Fibroblast of lung (primary cell): ENCODE results near the gene C6orf52. TPM values are rescaled to one million over a fixed set of nuclear protein-coding genes. Genes with fewer than 3 reads are reported as not detected.

Experiments used
- DNase-seq, 2 donors: peaks; one replicate each; pipeline versions ENCODE4 v3.0.0 to v3.0.0-alpha.2; 2010; ENCODE audit warnings: low read depth in 2 of 2
- H2AFZ ChIP-seq: 2 replicates; pipeline ENCODE4 v1.5.1; 2012; ENCODE audit warnings: low read length, control low read depth, inconsistent platforms
- H3K27ac ChIP-seq: 2 replicates; pipeline ENCODE4 v1.5.1; 2011; ENCODE audit warnings: low read length, control low read depth; ENCODE audit not compliant: insufficient read depth
- H3K27me3 ChIP-seq: 2 replicates; pipeline ENCODE4 v1.5.1; 2011; ENCODE audit warnings: mild to moderate bottlenecking, low read length; ENCODE audit not compliant: control insufficient read depth, insufficient read depth
- H3K36me3 ChIP-seq: 2 replicates; pipeline ENCODE4 v1.5.1; 2011; ENCODE audit warnings: low read length; ENCODE audit not compliant: control insufficient read depth, insufficient read depth
- H3K4me1 ChIP-seq: 2 replicates; pipeline ENCODE4 v1.5.1; 2011; ENCODE audit warnings: low read length; ENCODE audit not compliant: control insufficient read depth, insufficient read depth; ENCODE audit errors: extremely low read depth
- H3K4me2 ChIP-seq: 2 replicates; pipeline ENCODE4 v1.5.1; 2011; ENCODE audit warnings: low read length, control low read depth; ENCODE audit not compliant: insufficient read depth; ENCODE audit errors: extremely low read depth
- H3K4me3 ChIP-seq, 4 experiments: fragments of 200-600 bp in 1 of 4; sonication (generic) in 1 of 4; replicated peaks in 1 of 4; 2 replicates each; pipeline ENCODE4 v1.5.1; 2011 to 2016; ENCODE audit warnings: low read length in 4 of 4, low read depth in 3 of 4, mild to moderate bottlenecking in 3 of 4, control low read depth in 2 of 4, inconsistent platforms in 1 of 4, mixed read lengths in 1 of 4; ENCODE audit not compliant: insufficient read depth in 1 of 4; ENCODE audit errors: control extremely low read depth in 1 of 4
- H3K79me2 ChIP-seq: 2 replicates; pipeline ENCODE4 v1.5.1; 2012; ENCODE audit warnings: mild to moderate bottlenecking, low read length, inconsistent platforms; ENCODE audit not compliant: control insufficient read depth, insufficient read depth
- H3K9ac ChIP-seq: 2 replicates; pipeline ENCODE4 v1.5.1; 2011; ENCODE audit warnings: mild to moderate bottlenecking, low read length, control low read depth; ENCODE audit not compliant: insufficient read depth
- H3K9me3 ChIP-seq: 2 replicates; pipeline ENCODE4 v1.5.1; 2012; ENCODE audit warnings: low read depth, low read length; ENCODE audit not compliant: control insufficient read depth, insufficient read depth
- H4K20me1 ChIP-seq: 2 replicates; pipeline ENCODE4 v1.5.1; 2011; ENCODE audit warnings: low read length; ENCODE audit not compliant: control insufficient read depth, insufficient read depth; ENCODE audit errors: extremely low read depth
- EZH2 ChIP-seq: IDR thresholded peaks from 2 replicates; pipeline ENCODE4 v1.5.1; 2012; ENCODE audit warnings: low read length, control low read depth, mild to moderate bottlenecking; ENCODE audit errors: missing control alignments
- polyA plus RNA-seq, 2 donors: library from polyadenylated mRNA; depleted of rRNA in 1 of 2; stranded (reverse) in 1 of 2; unstranded in 1 of 2; fragments of >200 nt; gene quantifications; 2 replicates each; pipeline ENCODE4 v1.2.1, GENCODE V29; 2011 to 2012; ENCODE audit warnings: missing spikeins in 1 of 2
- total RNA-seq: library from RNA; depleted of rRNA; stranded (reverse); fragments of >200 nt; gene quantifications from 2 replicates; pipeline ENCODE4 v1.2.1, GENCODE V29; 2014
- TF ChIP-seq, protein P1 (sequence below), 2 donors: IDR thresholded peaks in 1 of 2; conservative IDR thresholded peaks in 1 of 2; 1 replicate in 1 of 2; 2 replicates in 1 of 2; pipeline ENCODE4 v1.5.1; 2011 to 2012; ENCODE audit warnings: low read length in 2 of 2, control low read depth in 1 of 2, inconsistent platforms in 1 of 2, low read depth in 1 of 2, mild to moderate bottlenecking in 1 of 2

The C6orf52 gene
- total and polyA plus RNA-seq, 2 donors (not counting 1 experiment from before 2014, with no cell fraction given) = 0.26 to 0.33 TPM

DNA sequence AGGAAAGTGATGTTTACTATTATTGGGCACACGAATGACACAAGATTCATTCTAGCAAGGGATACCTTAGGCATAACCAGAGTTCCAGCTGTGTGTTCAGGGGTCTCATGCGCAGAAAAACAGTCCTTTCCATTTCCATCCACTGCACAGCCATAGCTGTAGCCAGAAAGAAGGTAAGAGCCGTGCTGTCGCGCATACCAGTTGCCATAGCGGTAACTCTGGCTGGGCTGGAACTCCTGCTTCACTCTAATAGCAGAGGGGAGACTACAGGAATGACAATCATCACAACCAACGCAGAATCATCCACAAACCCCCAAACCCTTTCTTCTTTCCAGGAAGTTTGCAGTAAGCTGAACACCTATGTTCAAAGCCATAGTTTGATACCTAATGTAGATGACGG is 7.5 kb downstream of the C6orf52 start:
- H3K4me3 ChIP-seq = no peak overlapping the region
- no peaks in the 10 kb centered on the region for H3K36me3 ChIP-seq
- H3K27ac ChIP-seq = no peak overlapping the region
- H3K9ac ChIP-seq = no peak overlapping the region
- H3K4me1 ChIP-seq = no peaks in the 10 kb centered on the region
- DNase-seq = no peak
- no peak overlapping the region for H2AFZ ChIP-seq
- no peak overlapping the region for H3K4me2 ChIP-seq
- no peaks in the 10 kb centered on the region for H3K79me2 ChIP-seq
- no peak for TF ChIP-seq EZH2
- TF ChIP-seq, protein P1, sequence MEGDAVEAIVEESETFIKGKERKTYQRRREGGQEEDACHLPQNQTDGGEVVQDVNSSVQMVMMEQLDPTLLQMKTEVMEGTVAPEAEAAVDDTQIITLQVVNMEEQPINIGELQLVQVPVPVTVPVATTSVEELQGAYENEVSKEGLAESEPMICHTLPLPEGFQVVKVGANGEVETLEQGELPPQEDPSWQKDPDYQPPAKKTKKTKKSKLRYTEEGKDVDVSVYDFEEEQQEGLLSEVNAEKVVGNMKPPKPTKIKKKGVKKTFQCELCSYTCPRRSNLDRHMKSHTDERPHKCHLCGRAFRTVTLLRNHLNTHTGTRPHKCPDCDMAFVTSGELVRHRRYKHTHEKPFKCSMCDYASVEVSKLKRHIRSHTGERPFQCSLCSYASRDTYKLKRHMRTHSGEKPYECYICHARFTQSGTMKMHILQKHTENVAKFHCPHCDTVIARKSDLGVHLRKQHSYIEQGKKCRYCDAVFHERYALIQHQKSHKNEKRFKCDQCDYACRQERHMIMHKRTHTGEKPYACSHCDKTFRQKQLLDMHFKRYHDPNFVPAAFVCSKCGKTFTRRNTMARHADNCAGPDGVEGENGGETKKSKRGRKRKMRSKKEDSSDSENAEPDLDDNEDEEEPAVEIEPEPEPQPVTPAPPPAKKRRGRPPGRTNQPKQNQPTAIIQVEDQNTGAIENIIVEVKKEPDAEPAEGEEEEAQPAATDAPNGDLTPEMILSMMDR (conservative IDR thresholded peaks at IDR 0.05 in 1 of 2, IDR thresholded peaks at IDR 0.05 in 1 of 2; ENCODE audit: low read depth in 1 of 2, low read length in 2 of 2) = no peak
- no peaks in the 10 kb centered on the region for H3K27me3 ChIP-seq
- H4K20me1 ChIP-seq = no peaks in the 10 kb centered on the region
- no peaks in the 10 kb centered on the region for H3K9me3 ChIP-seq

DNA sequence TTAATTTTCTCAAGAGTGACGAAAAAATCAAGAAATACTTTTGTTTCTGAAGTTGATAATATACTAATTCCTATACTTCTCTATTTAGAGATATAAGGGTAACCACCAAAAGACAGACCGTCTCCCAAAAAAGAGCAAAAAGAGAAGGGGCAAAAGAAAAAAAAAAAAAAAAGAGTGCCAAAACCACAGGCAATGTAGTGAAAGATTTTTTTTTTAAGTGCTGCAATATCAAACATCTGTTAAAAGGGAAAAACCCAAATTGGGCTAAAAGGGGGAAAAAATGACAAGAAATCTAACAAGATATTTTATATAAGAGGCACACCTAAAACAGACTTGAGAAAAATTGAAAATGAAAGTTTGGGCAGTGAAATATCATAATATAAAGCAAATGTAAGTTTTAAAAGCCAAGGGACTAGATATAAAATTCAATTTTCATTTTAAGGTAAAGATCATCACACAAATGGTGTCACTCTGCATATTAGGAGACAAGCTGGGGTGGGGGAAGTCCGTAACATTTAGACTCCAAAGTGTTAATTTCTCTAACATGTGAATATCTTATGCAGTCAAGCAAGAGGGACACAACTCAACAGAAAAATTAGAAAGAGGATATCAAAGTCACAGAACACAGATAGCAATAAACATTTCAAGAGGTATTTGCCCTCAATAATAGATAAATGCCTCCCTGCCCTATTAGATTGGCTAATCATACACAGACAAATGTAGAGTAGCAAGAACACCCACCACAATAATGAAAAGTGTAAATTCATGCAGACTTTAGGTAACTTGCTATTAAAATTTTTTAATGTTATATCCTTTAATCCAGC is 9.1 kb downstream of the C6orf52 start:
- no peak overlapping the region for H3K27ac ChIP-seq
- H4K20me1 ChIP-seq = no peaks in the 10 kb centered on the region
- no peak overlapping the region for H3K4me2 ChIP-seq
- no peak overlapping the region for H2AFZ ChIP-seq
- no peaks in the 10 kb centered on the region for H3K79me2 ChIP-seq
- no peak overlapping the region for H3K9ac ChIP-seq
- TF ChIP-seq EZH2 = no peak
- TF ChIP-seq, protein P1 (conservative IDR thresholded peaks at IDR 0.05 in 1 of 2, IDR thresholded peaks at IDR 0.05 in 1 of 2; ENCODE audit: low read depth in 1 of 2, low read length in 2 of 2) = no peak
- H3K4me3 ChIP-seq = no peak overlapping the region
- no peaks in the 10 kb centered on the region for H3K4me1 ChIP-seq
- DNase-seq = no peak
- H3K9me3 ChIP-seq = no peaks in the 10 kb centered on the region
- no peaks in the 10 kb centered on the region for H3K36me3 ChIP-seq
- no peaks in the 10 kb centered on the region for H3K27me3 ChIP-seq

DNA sequence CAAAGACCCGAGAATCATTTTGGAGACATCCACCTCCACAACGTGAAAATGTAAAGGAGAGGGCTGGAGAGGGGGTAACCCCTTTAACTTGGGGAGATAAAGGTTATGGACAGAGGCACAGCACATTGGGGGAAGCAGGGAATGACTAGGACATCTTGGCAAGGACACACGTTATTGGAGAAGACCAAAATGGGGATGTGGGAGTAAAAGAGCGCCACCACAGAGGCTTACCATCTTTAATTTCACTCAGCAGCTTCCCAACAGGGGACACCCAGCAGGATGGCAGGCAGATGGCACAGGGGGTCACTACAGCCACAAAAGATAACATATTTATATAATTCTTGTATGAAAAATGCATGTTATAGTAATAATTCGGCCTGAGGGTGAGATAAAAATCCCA is 9.8 kb downstream of the C6orf52 start:
- no peak overlapping the region for H3K4me3 ChIP-seq
- H3K4me2 ChIP-seq = no peak overlapping the region
- no peaks in the 10 kb centered on the region for H3K4me1 ChIP-seq
- H3K27me3 ChIP-seq = no peaks in the 10 kb centered on the region
- TF ChIP-seq EZH2 = no peak
- TF ChIP-seq, protein P1 (conservative IDR thresholded peaks at IDR 0.05 in 1 of 2, IDR thresholded peaks at IDR 0.05 in 1 of 2; ENCODE audit: low read depth in 1 of 2, low read length in 2 of 2) = no peak
- no peak overlapping the region for H3K9ac ChIP-seq
- DNase-seq = no peak
- H3K79me2 ChIP-seq = no peaks in the 10 kb centered on the region
- no peak overlapping the region for H2AFZ ChIP-seq
- H3K36me3 ChIP-seq = no peaks in the 10 kb centered on the region
- no peaks in the 10 kb centered on the region for H4K20me1 ChIP-seq
- no peak overlapping the region for H3K27ac ChIP-seq
- H3K9me3 ChIP-seq = no peaks in the 10 kb centered on the region
